ENCODE data around the gene TMEM52.
A peak's percentile ranks its signal among the peaks of the same experiment; 100 is the strongest.

The TMEM52 gene

GRCh38 chr1:1881727-1882126 is 37.4 kb downstream of the TMEM52 start:
- H3K36me3 ChIP-seq (ENCODE audit: control insufficient read depth in 2 of 2, insufficient read depth in 1 of 2, low read length in 2 of 2) = peaks cover 3 to 19% of the 10 kb centered on the region in 2 experiments; a peak in 2 of 3 replicates
- H3K9me3 ChIP-seq (ENCODE audit: control insufficient read depth, insufficient read depth, low read depth, low read length) = no peaks in the 10 kb centered on the region
- no peak for TF ChIP-seq TCF7L2 (IDR thresholded peaks at IDR 0.05; ENCODE audit: borderline replicate concordance, low read depth, low read length)
- no peak for TF ChIP-seq ZBTB6 (tag by site-specific recombination; IDR thresholded peaks at IDR 0.05)
- TF ChIP-seq ZNF140 (tag by site-specific recombination; IDR thresholded peaks at IDR 0.05) = no peak
- no peak for TF ChIP-seq PATZ1 (tag by site-specific recombination; IDR thresholded peaks at IDR 0.05)
- TF ChIP-seq ZNF792 (tag by site-specific recombination; IDR thresholded peaks at IDR 0.05) = no peak
- no peak for TF ChIP-seq SALL2 (tag by site-specific recombination; IDR thresholded peaks at IDR 0.05; ENCODE audit: borderline replicate concordance)
- POLR2A ChIA-PET = interaction anchor here (0.7 kb wide), 1 partner anchor 268 kb away, joined by 4 read pairs; no protein-coding TSS in a partner anchor
- peaks cover 9% of the 10 kb centered on the region for H3K4me1 ChIP-seq (ENCODE audit: control insufficient read depth, insufficient read depth, low read length)
- CTCF ChIA-PET = interaction anchor here (0.8 to 3.1 kb wide), 3 partner anchors 10 to 54 kb away, joined by 3 to 10 read pairs (median 4); no protein-coding TSS in a partner anchor
- no peak overlapping the region for H3K27ac ChIP-seq (ENCODE audit: extremely low read depth, low read depth, low read length)
- H3K4me3 ChIP-seq (ENCODE audit: low read depth, low read length) = no peak overlapping the region

GRCh38 chr1:1880617-1881312 is 38.3 kb downstream of the TMEM52 start:
- CTCF ChIA-PET = interaction anchor here (0.8 to 3.1 kb wide), 3 partner anchors 9 to 53 kb away, joined by 3 to 10 read pairs (median 4); no protein-coding TSS in a partner anchor
- POLR2A ChIA-PET = no interaction called here
- H3K27ac ChIP-seq (ENCODE audit: extremely low read depth, low read depth, low read length) = peak overlapping the region; percentile 24

GRCh38 chr1:1879942-1880341 is 39.1 kb downstream of the TMEM52 start:
- peaks cover 9% of the 10 kb centered on the region for H3K4me1 ChIP-seq (ENCODE audit: control insufficient read depth, insufficient read depth, low read length)
- peaks cover 7 to 37% of the 10 kb centered on the region in 2 experiments; a peak in 2 of 3 replicates for H3K36me3 ChIP-seq (ENCODE audit: control insufficient read depth in 2 of 2, insufficient read depth in 1 of 2, low read length in 2 of 2)
- no peak overlapping the region for H3K4me3 ChIP-seq (ENCODE audit: low read depth, low read length)
- ChIA-PET CTCF (interaction anchor here (0.6 to 3.1 kb wide), 4 partner anchors 9 to 164 kb away, joined by 3 to 10 read pairs (median 3); no protein-coding TSS in a partner anchor), POLR2A (no interaction called here)
- no peaks in the 10 kb centered on the region for H3K9me3 ChIP-seq (ENCODE audit: control insufficient read depth, insufficient read depth, low read depth, low read length)
- H3K27ac ChIP-seq (ENCODE audit: extremely low read depth, low read depth, low read length) = no peak overlapping the region
- TF ChIP-seq ZNF580 (tag by site-specific recombination; IDR thresholded peaks at IDR 0.05) (no peak), ZNF121 (tag by site-specific recombination; IDR thresholded peaks at IDR 0.05) (peak; percentile 88)

More at GRCh38 chr1:1880617-1881312, 38.3 kb downstream of the TMEM52 start:
- H3K4me1 ChIP-seq (ENCODE audit: control insufficient read depth, insufficient read depth, low read length) = peaks cover 9% of the 10 kb centered on the region
- no peak overlapping the region for H3K4me3 ChIP-seq (ENCODE audit: low read depth, low read length)
- H3K36me3 ChIP-seq (ENCODE audit: control insufficient read depth in 2 of 2, insufficient read depth in 1 of 2, low read length in 2 of 2) = peaks cover 3 to 29% of the 10 kb centered on the region in 2 experiments; a peak in 2 of 3 replicates
- 0 out of 2 replicates have a peak, but pooled peaks have one; percentile 22 for TF ChIP-seq EGR2 (tag by site-specific recombination; IDR thresholded peaks at IDR 0.05; ENCODE audit: low read depth)
- no peak for TF ChIP-seq ZNF214 (tag by site-specific recombination; IDR thresholded peaks at IDR 0.05; ENCODE audit: borderline replicate concordance)
- peak; percentile 48 for TF ChIP-seq ZNF600 (tag by site-specific recombination; IDR thresholded peaks at IDR 0.05)
- TF ChIP-seq TCF7L2 (IDR thresholded peaks at IDR 0.05; ENCODE audit: borderline replicate concordance, low read depth, low read length) = no peak
- no peaks in the 10 kb centered on the region for H3K9me3 ChIP-seq (ENCODE audit: control insufficient read depth, insufficient read depth, low read depth, low read length)

- TF ChIP-seq TRIM28 (IDR thresholded peaks at IDR 0.05; ENCODE audit: borderline replicate concordance, low read length) (peak; percentile 59), ZNF26 (tag by site-specific recombination; IDR thresholded peaks at IDR 0.05) (no peak), PRDM10 (tag by site-specific recombination; IDR thresholded peaks at IDR 0.05) (no peak), ZNF132 (tag by site-specific recombination; IDR thresholded peaks at IDR 0.05; ENCODE audit: borderline replicate concordance) (no peak), ZNF600 (tag by site-specific recombination; IDR thresholded peaks at IDR 0.05) (0 out of 2 replicates have a peak, but pooled peaks have one; percentile 21)
- Histone ChIP-seq H3K4me3 (ENCODE audit: low read depth, low read length) (no peak overlapping the region), H3K36me3 (ENCODE audit: control insufficient read depth in 2 of 2, insufficient read depth in 1 of 2, low read length in 2 of 2) (peaks cover 7 to 53% of the 10 kb centered on the region in 2 experiments; a peak in 2 of 3 replicates), H3K4me1 (ENCODE audit: control insufficient read depth, insufficient read depth, low read length) (peaks cover 2% of the 10 kb centered on the region; the same call in 1 of the 2 replicates), H3K9me3 (ENCODE audit: control insufficient read depth, insufficient read depth, low read depth, low read length) (no peaks in the 10 kb centered on the region), H3K27ac (ENCODE audit: extremely low read depth, low read depth, low read length) (no peak overlapping the region)
- CTCF ChIA-PET = no interaction called here
- POLR2A ChIA-PET = no interaction called here
Measured at GRCh38 chr1:1877865-1878436, 41.1 kb downstream of the TMEM52 start.
